Activated gamma-delta T cell treated with anti-CD3 and anti-CD28 coated beads, Interleukin-2, amount 50 U/mL, for 16 hours (primary cell): ENCODE measurements around the gene CYP3A4.
"Not testable (repeated sequence)": the region's sequence is repeated elsewhere in the genome, so short reads cannot be mapped to it uniquely, and the experiment has no call there.

Source experiments
- DNase-seq: peaks from one replicate; pipeline ENCODE4 v3.0.0-alpha.2; 2020; ENCODE audit warnings: low read depth

The CYP3A4 gene

GRCh38 chr7:99792967-99793366, 9.0 kb upstream of the CYP3A4 start:
- DNase-seq: no peak

DNA sequence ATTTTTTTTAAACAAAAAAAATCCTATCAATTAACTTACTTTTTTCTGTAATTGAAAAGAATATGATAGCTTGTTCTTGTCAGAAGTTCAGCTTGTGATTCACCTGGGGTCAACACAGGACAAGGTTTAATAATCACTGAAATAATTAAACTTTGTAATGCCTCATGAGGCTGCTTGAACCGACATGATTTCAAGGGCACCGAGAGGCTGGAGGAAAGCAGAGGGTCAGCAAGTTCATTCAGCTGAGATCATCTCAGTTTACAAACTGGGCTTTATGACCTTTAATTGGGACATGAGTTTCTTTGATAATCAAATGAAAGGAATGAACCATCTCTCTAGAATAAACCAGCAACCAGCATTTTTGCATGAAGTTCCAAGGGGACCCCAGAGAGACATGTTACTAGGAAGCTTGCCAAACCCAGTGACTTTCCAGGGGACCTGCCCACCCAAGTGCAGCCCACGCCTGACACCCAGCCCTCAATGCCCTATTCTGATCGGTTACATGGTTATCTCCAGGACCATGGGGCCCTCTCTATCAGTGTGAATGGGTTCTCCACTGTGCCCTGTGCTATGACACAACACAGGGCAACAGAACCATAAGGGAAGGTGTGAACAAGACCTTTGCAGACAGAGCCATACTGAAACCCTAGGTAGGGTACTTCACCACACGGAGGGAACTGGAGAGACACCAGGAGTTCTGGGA, 7.8 kb upstream of the CYP3A4 start:
- DNase-seq: no peak

GRCh38 chr7:99791021-99791420, 7.0 kb upstream of the CYP3A4 start:
- no peak for DNase-seq

GRCh38 chr7:99790407-99790806, 6.4 kb upstream of the CYP3A4 start:
- no peak for DNase-seq

DNA sequence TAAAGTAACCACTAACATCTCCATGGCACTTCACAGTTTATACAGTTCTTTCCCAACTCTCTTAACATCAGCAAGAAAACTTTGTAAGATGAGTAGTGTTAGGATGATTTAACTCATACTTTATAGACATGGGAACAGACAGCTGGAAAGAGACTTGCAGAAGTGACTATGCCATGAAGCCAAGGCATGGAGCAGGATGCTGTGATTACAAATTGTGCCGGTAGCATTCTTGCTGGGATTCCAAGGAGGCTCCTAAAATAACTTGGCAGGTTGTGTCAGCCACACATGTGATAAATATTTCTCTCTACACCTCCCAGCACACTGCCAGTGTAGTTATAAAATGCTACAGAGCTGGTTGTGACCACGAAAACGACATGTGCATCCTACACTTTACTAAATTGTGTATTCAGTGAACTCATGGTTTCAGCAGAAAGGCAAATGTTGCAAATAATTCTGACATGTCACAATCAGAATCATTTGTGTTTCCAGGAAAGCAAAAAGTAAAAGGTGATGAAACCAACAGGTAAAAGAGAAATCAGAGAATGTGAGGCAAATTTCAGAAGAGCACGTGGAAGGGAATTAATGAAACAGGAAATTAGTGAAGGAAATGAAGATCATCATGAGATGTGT, 5.6 kb upstream of the CYP3A4 start:
- no peak for DNase-seq

DNA sequence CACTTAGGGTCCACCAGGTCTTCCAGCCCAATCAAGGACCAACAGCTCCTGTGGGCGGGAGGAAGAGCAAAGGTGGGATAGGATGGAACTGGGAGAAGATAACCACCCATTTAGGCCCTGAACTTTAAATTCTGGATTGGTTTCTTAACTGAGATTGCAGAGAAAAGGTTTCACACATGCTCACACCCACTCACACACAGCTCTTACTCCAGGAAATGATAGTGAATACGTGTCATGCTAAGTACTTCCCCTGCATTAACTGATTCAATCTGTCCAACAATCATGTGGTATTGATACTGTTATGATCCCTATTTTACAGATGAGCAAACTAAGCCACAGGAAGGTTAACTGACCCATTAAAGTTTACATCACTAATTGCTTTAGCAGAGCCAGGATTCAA, 4.6 kb upstream of the CYP3A4 start:
- DNase-seq: no peak

- DNase-seq: no peak
These were observed 2.8 kb upstream of the CYP3A4 start for GRCh38 chr7:99786726-99787335.

GRCh38 chr7:99785654-99786053, 1.7 kb upstream of the CYP3A4 start:
- DNase-seq: not testable (repeated sequence)

- DNase-seq: no peak
These were observed 1.7 kb downstream of the CYP3A4 start for GRCh38 chr7:99782012-99782953.

- DNase-seq: no peak
These were observed 3.4 kb downstream of the CYP3A4 start for GRCh38 chr7:99780588-99780987.

DNA sequence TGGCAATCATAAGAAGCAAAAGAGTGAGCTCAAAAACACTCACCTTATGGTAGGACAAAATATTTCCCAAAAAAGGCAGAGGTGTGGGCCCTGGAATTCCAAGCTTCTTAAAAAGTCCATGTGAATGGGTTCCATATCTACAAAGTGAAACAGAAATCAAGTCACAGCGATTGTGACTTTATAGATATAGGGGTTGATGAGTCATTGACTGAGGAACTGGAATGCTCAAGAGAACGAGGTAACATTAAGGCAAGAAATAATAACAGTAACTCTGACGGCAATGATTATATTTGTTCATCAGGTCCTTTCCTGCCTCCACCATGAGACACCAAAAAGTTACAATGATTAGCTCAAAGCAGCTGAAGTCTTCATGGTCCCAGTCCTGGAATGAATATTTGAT, 4.0 kb downstream of the CYP3A4 start:
- no peak for DNase-seq

DNA sequence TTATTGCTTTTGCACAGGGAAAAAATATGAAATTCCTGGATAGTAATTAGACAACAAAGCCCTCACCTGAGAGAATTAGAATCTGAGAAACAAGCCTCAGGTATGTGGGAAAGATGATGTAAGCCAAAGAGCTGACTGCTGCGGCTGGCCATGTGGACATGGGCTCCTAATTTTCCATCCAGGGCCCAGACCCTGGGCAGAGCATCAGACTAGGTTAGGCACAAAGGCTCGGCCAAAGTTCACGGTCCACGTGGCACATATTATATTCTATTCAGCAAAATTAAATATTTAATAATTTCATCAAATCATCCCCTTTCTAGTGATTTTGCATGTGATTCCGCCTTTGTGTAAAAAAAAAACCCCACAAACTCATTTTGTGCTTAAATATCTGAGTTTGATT, 5.1 kb downstream of the CYP3A4 start:
- DNase-seq: no peak

DNA sequence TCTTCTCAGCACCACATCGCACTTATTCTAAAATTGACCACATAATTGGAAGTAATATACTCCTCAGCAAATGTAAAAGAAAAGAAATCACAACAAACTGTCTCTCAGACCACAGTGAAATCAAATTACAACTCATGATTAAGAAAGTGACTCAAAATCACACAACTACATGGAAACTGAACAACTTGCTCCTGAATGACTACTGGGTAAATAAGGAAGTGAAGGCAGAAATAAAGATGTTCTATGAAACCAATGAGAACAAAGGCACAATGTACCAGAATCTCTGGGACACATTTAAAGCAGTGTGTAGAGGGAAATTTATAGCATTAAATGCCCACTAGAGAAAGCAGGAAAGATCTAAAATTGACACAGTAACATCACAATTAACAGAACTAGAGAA, 10.6 kb downstream of the CYP3A4 start:
- not testable (repeated sequence) for DNase-seq

GRCh38 chr7:99772565-99772964, 11.4 kb downstream of the CYP3A4 start:
- DNase-seq: no peak

- not testable (repeated sequence) for DNase-seq
These were observed 14.5 kb downstream of the CYP3A4 start for GRCh38 chr7:99769494-99769893.

- DNase-seq: no peak
These were observed 15.5 kb downstream of the CYP3A4 start for GRCh38 chr7:99768471-99768870.

- DNase-seq: no peak
These were observed 16.3 kb downstream of the CYP3A4 start for GRCh38 chr7:99767662-99768061.

DNA sequence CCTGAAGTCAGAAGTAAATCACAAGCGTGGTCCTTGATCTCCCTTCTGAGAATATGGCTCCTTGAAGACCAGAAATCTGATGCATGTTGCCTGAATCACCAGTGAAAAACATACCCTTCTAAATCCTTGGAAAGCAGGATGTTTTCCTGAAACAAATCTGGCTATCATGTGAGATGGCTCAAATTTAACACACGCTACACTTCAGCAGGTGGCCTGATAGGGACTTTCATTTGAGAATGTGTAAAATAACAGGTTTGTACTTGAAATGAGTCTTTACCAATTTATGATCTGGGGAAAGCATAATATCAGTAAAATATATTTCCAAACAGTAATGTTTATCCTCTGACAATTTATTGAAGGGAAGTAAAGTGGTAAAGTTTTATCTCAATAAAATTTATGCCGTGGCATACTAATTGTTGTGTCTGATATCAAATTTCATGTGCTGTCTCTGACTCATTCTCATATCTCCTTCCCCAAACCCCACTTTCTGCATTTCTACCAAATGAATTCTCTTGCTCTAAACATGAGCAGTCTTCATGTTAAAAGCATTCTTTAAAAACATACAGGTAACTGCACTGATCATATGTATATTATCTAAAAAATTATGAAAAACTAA, 17.4 kb downstream of the CYP3A4 start:
- no peak for DNase-seq

GRCh38 chr7:99764478-99764877, 19.5 kb downstream of the CYP3A4 start:
- no peak for DNase-seq

DNA sequence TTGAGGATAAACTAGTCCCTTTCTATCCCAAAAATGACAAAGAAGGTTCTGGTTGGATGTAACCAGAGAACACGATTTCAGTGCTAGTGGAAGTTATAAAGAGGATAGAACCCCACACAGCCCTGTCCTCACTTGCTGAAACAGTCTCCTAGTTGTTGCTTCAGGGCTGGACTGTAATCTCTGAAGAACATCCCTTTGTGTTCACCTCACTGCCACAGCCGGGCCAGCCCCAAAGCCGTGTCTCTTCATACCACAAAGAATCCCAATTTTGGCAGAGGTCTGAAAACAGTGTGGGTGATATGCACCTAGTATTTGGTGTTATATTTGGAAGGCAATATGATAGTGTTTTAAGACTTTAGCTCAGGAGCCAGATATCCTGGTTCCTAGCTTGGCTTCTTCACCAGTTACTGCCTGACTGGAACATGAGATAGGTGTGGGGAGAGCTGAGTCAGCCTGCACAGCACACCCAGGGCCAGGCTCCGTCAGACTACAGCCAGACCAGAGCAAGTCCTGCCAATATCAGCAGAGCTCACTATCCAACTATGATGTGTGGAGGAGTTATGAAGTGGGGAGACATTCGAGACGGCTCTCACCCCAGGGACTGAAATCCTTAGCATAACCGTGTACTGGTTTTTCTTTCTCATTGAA, 21.2 kb downstream of the CYP3A4 start:
- no peak for DNase-seq

DNA sequence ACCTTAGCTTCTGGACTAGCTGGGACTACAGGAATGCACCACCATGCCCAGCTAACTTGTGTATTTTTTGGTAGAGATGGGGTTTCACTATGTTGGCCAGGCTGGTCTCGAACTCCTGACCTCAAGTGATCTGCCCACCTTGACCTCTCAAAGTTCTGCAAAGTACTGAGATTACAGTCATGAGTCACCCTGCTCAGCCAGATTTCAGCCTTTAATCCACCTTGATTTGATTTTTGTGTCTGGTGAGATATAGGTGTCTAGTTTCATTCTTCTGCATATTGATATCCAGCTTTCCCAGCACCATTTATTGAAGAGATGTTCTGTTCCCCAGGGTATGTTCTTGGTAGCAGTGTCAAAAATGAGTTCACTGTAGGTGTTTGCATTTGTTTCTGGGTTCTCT, 28.9 kb downstream of the CYP3A4 start:
- no peak for DNase-seq
